ENCODE results near the gene GALT.
"Not testable (repeated sequence)": the region's sequence is repeated elsewhere in the genome, so short reads cannot be mapped to it uniquely, and the experiment has no call there.

Gene GALT

GRCh38 chr9:34627716-34628655, 18.5 kb upstream of the GALT start:
- no peak for DNase-seq

- DNase-seq = peak; percentile 58
These were observed 17.6 kb upstream of the GALT start, which contains the start of gene ARID3C for GRCh38 chr9:34628656-34629490. ARID3C (minus strand) TSS chr9:34629066; CDS start chr9:34628014, 1,052 bp downstream.

GRCh38 chr9:34629491-34629808, 17.0 kb upstream of the GALT start:
- no peak for DNase-seq

GRCh38 chr9:34630402-34631154, 15.9 kb upstream of the GALT start:
- DNase-seq = no peak

GRCh38 chr9:34633166-34633565, 13.3 kb upstream of the GALT start:
- DNase-seq = no peak

GRCh38 chr9:34633851-34634550, 12.5 kb upstream of the GALT start:
- peak; percentile 74 for DNase-seq

GRCh38 chr9:34634551-34635248, 11.8 kb upstream of the GALT start:
- no peak for DNase-seq

GRCh38 chr9:34635556-34635955, 10.9 kb upstream of the GALT start:
- no peak for DNase-seq

GRCh38 chr9:34636791-34637355, 9.6 kb upstream of the GALT start:
- DNase-seq = peak; percentile 49

GRCh38 chr9:34637356-34638137, 8.9 kb upstream of the GALT start, which contains the start of gene SIGMAR1:
SIGMAR1 (minus strand) TSS chr9:34637787; CDS start chr9:34637697, 90 bp downstream.
- DNase-seq = peak; percentile 93

GRCh38 chr9:34638138-34638445, 8.4 kb upstream of the GALT start:
- no peak for DNase-seq

GRCh38 chr9:34639322-34639721, 7.2 kb upstream of the GALT start:
- not testable (repeated sequence) for DNase-seq

GRCh38 chr9:34642679-34643078, 3.8 kb upstream of the GALT start:
- no peak for DNase-seq

- DNase-seq = no peak
These were observed 1.6 kb upstream of the GALT start for GRCh38 chr9:34644766-34645314.

- DNase-seq = no peak
These were observed 569 bp downstream of the GALT start for GRCh38 chr9:34647084-34647403.

- DNase-seq = no peak
These were observed 1.2 kb downstream of the GALT start for GRCh38 chr9:34647651-34648050.

GRCh38 chr9:34648673-34649072, 2.2 kb downstream of the GALT start:
- DNase-seq = no peak

GRCh38 chr9:34650816-34651215, 4.3 kb downstream of the GALT start:
- no peak for DNase-seq

- DNase-seq = no peak
These were observed 4.8 kb downstream of the GALT start for GRCh38 chr9:34651321-34651720.

GRCh38 chr9:34651876-34652601, 5.6 kb downstream of the GALT start, which contains the start of gene IL11RA:
IL11RA (plus strand) TSS chr9:34652185; CDS start chr9:34655218, 3,033 bp downstream.
- peak; percentile 63 for DNase-seq

All from activated naive CD4-positive, alpha-beta T cell treated with Interleukin-2 at 50 U/mL for 16 hours (primary cell).